HFF-Myc (cell line): ENCODE measurements around the gene TTLL13.
A peak's percentile ranks its signal among the peaks of the same experiment; 100 is the strongest.

Experiments
- DNase-seq: peaks from one replicate; pipeline ENCODE4 v3.0.0-alpha.2; 2011; ENCODE audit warnings: low read depth; ENCODE audit errors: extremely low read depth
- H3K4me3 ChIP-seq: replicated peaks from 2 replicates; pipeline ENCODE4 v1.5.1; 2011; ENCODE audit warnings: low read depth, mild to moderate bottlenecking, control low read depth, low read length
- CTCF ChIP-seq: IDR thresholded peaks from 2 replicates; pipeline ENCODE4 v1.5.1; 2012; ENCODE audit warnings: mild to moderate bottlenecking, low read depth, low read length, control low read depth; ENCODE audit errors: missing control alignments

TTLL13 gene

GRCh38 chr15:90231028-90232017, 18.0 kb upstream of the TTLL13 start:
- no peak overlapping the region for H3K4me3 ChIP-seq
- no peak for TF ChIP-seq CTCF
- no peak for DNase-seq

- no peak for TF ChIP-seq CTCF
- no peak for DNase-seq
- peak overlapping the region; percentile 82 for H3K4me3 ChIP-seq
These were observed 17.2 kb upstream of the TTLL13 start for GRCh38 chr15:90232196-90232595.

DNA sequence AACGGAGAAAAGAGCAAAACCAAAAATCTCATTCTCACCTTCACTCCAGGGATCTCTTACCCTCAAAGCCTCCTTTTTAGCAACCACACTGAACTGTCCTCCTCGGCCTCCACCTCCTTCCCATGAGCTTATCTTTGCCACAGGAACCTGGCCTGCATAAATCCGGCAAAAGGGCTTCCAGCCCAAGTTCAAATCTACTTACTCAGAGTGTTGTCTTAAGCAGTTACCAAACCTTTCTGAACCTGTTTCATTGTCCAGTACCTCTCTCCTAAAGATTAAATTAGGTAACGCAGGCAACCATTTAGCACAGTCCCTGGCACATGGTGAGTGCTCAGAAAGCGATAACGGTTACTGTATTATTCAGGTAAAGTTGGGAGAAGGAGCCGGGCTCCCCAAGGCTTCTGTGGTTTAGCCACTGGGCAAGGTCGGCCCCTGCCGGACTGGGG, 16.4 kb upstream of the TTLL13 start:
- DNase-seq = no peak
- H3K4me3 ChIP-seq = peak overlapping the region; percentile 82
- TF ChIP-seq CTCF = no peak

GRCh38 chr15:90233387-90234095, 15.8 kb upstream of the TTLL13 start, which contains the start of gene CIB1:
TSS of gene CIB1 (minus strand) at chr15:90233941. CDS start at chr15:90233885, 56 bp downstream.
- peak; percentile 70 for DNase-seq
- peak; percentile 39 for TF ChIP-seq CTCF
- H3K4me3 ChIP-seq = peak within 1 kb of the TSS; percentile 82

DNA sequence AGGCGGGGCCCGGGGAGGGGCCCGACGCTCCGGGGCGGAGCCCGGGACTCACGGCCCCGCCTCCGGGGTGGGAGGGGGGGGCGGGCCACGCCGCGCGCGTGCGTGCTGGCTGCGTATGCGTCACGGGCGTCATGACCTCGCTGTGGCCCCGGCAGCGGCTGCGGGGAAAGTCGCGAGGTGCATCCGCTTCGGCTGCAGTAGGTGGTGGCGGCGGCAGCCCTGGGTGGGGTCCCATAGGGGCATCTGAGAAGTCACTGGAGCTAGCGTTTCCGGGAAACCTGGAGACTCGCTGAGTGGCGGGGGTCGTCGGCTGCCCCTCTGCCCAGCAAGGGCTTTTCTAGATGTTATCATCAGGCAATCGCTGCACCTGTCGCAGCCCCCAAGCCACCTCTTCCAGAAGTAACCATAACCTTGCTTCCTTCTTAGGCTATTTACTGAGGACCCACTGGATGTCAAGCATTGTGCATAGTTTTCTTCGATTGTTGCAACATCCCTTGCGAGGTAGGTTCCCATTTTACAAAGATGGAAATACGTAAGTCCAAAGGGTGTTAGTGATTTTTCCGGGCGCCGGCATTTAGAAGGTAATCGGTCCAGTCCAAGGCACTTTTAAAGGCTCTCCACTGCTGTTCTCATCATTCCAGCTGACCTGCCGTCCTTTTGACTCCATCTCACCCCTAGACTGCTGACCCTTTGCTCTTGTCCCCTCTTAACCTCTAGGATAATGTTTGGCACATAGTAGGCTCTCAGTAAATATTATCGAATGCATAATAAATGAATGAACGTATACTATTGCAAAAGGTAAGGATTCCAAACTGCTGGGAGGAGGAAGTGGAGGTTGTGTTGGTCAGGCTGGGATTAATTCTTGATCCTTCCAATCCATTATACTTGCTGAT, 15.0 kb upstream of the TTLL13 start, which contains the start of gene GDPGP1:
GDPGP1 (plus strand) TSS at position 114 of the 893 bp plus-strand sequence. CDS start 6,700 bp downstream, outside the sequence.
- peak within 1 kb of the TSS; percentile 82 for H3K4me3 ChIP-seq
- TF ChIP-seq CTCF = no peak
- no peak for DNase-seq

DNA sequence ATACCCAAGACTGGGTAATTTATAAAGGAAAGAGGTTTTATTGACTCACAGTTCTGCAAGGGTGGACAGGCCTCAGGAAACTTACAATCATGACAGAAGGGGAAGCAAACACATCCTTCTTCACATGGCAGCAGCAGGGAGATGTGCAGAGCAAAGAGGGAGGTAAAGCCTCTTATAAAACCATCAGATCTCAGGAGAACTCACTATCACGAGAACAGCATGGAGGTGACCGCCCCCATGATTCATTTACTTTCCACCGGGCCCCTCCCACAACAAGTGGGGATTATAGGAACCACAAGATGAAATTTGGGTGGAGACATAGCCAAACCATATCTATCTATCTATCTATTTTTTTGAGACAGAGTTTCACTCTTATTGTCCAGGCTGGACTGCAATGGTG, 10.0 kb upstream of the TTLL13 start:
- no peak overlapping the region for H3K4me3 ChIP-seq
- no peak for DNase-seq
- TF ChIP-seq CTCF = no peak
